Parathyroid adenoma (tissue), 2 donors: ENCODE results near the gene HNRNPC.
"Not testable (repeated sequence)": the region's sequence is repeated elsewhere in the genome, so short reads cannot be mapped to it uniquely, and the experiment has no call there.

Experiments
- H2AFZ ChIP-seq: fragments of 300-600 bp; sonication (generic); one replicate; pipeline ENCODE4 v1.7.0; 2017; ENCODE audit warnings: antibody characterized with exemption, mild to moderate bottlenecking
- H3K27ac ChIP-seq: fragments of 300-600 bp; sonication (generic); one replicate; pipeline ENCODE4 v1.7.0; 2017
- H3K27me3 ChIP-seq: fragments of 300-600 bp; sonication (generic); one replicate; pipeline ENCODE4 v1.7.0; 2017; ENCODE audit warnings: low read length; ENCODE audit not compliant: control insufficient read depth, insufficient read depth
- H3K36me3 ChIP-seq: fragments of 300-600 bp; sonication (generic); one replicate; pipeline ENCODE4 v1.7.0; 2017; ENCODE audit warnings: low read length; ENCODE audit not compliant: control insufficient read depth, insufficient read depth
- H3K4me1 ChIP-seq: fragments of 300-600 bp; sonication (generic); one replicate; pipeline ENCODE4 v1.7.0; 2017; ENCODE audit warnings: control low read depth
- H3K4me2 ChIP-seq: fragments of 300-600 bp; sonication (generic); one replicate; pipeline ENCODE4 v1.7.0; 2017; ENCODE audit warnings: low read length
- H3K4me3 ChIP-seq: fragments of 300-600 bp; sonication (generic); one replicate; pipeline ENCODE4 v1.7.0; 2017; ENCODE audit warnings: low read depth, low read length
- H3K79me2 ChIP-seq: fragments of 300-600 bp; sonication (generic); one replicate; pipeline ENCODE4 v1.7.0; 2017; ENCODE audit warnings: control low read depth
- H3K9ac ChIP-seq: fragments of 300-600 bp; sonication (generic); one replicate; pipeline ENCODE4 v1.7.0; 2017; ENCODE audit warnings: mild to moderate bottlenecking
- H3K9me3 ChIP-seq: fragments of 300-600 bp; sonication (generic); one replicate; pipeline ENCODE4 v1.7.0; 2017; ENCODE audit warnings: low read length; ENCODE audit not compliant: control insufficient read depth
- TF ChIP-seq, protein P1 (sequence below): fragments of 300-600 bp; sonication (generic); IDR thresholded peaks from one replicate; pipeline ENCODE4 v1.7.0; 2017; ENCODE audit warnings: antibody characterized with exemption, mild to moderate bottlenecking
- donor health status: primary hyperparathyroidism.

The HNRNPC gene

DNA sequence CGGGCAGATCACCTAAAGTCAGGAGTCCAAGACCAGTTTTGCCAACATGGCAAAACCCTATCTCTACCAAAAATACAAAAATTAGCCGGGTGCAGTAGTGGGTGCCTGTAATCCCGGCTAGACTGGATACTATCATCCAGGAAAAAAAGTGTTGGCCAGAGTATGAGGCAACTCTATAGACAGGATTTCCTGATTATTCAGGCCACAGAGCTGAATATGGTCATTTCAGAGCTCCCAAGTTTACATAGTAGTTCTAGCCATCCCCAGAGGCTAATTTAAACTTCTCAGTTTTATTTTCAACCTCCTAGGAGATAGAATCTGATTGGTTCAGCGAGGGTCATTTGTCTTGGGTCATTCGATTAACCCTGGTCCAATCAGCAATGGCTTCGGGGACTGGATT, 17.9 kb upstream of the HNRNPC start:
- H3K79me2 ChIP-seq = no peaks in the 10 kb centered on the region
- H2AFZ ChIP-seq = no peak overlapping the region
- TF ChIP-seq, protein P1, sequence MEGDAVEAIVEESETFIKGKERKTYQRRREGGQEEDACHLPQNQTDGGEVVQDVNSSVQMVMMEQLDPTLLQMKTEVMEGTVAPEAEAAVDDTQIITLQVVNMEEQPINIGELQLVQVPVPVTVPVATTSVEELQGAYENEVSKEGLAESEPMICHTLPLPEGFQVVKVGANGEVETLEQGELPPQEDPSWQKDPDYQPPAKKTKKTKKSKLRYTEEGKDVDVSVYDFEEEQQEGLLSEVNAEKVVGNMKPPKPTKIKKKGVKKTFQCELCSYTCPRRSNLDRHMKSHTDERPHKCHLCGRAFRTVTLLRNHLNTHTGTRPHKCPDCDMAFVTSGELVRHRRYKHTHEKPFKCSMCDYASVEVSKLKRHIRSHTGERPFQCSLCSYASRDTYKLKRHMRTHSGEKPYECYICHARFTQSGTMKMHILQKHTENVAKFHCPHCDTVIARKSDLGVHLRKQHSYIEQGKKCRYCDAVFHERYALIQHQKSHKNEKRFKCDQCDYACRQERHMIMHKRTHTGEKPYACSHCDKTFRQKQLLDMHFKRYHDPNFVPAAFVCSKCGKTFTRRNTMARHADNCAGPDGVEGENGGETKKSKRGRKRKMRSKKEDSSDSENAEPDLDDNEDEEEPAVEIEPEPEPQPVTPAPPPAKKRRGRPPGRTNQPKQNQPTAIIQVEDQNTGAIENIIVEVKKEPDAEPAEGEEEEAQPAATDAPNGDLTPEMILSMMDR = no peak
- no peak overlapping the region for H3K9ac ChIP-seq
- H3K4me1 ChIP-seq = no peaks in the 10 kb centered on the region
- H3K27me3 ChIP-seq = no peaks in the 10 kb centered on the region
- no peak overlapping the region for H3K27ac ChIP-seq
- no peaks in the 10 kb centered on the region for H3K36me3 ChIP-seq
- no peaks in the 10 kb centered on the region for H3K9me3 ChIP-seq
- no peak overlapping the region for H3K4me3 ChIP-seq
- H3K4me2 ChIP-seq = no peak overlapping the region

DNA sequence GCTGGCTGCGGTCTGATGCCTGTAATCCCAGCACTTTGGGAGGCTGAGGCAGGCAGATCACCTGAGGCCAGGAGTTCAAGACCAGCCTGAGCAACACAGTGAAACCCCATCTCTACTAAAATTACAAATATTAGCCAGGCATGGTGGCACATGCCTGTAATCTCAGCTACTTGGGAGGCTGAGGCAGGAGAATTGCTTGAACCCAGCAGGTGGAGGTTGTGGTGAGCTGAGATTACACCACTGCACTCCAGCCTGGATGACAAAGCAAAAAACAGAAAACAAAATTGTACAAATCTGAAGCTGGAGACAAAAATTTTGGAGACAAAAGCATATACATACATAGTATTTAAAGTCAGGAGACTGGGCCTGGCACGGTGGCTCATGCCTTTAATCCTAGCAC, 17.3 kb upstream of the HNRNPC start:
- not testable (repeated sequence) for H3K9me3 ChIP-seq, H3K36me3 ChIP-seq, H3K27me3 ChIP-seq

DNA sequence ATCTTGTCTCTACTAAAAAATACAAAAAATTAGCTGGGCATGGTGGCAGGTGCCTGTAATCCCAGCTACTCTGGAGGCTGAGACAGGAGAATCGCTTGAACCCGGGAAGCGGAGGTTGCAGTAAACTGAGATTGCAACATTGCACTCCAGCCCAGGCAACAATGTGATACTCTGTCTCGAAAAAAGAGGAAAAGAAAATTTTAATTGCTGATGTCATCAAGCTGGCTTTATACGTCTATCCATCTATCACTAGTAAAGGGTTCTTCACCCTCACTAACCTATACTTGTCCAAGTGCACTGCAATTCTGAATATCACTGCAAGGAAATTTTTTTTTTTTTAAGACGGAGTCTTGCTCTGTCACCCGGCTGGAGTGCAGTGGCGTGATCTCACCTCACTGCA, 12.7 kb upstream of the HNRNPC start:
- not testable (repeated sequence) for H3K27ac ChIP-seq, H3K4me3 ChIP-seq, H3K9me3 ChIP-seq, H3K9ac ChIP-seq, H2AFZ ChIP-seq, H3K79me2 ChIP-seq, H3K4me2 ChIP-seq, H3K4me1 ChIP-seq, H3K27me3 ChIP-seq, H3K36me3 ChIP-seq

More for the DNA sequence above, 17.3 kb upstream of the HNRNPC start:
- H3K4me3 ChIP-seq, H3K79me2 ChIP-seq, H3K4me1 ChIP-seq, H2AFZ ChIP-seq, H3K4me2 ChIP-seq, H3K9ac ChIP-seq, H3K27ac ChIP-seq: not testable (repeated sequence)

DNA sequence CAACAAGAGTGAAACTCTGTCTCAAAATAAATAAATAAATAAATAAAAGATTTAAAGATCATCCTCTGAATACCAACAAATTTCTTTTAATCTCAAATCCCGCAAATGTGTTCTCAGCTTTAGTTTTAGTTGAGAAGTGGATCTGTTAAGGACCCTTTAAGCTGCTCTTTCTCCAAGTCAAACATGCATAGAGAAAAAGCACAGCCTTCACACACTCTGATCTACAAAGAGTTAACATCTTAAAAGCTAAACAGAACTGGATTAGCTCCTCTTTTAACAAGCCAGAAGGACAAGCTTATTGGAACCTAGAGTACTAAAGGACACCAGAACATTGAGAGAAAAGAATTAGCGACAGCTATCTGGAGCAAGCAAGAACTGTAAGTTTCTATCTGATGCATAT, 10.5 kb upstream of the HNRNPC start, which contains the start of gene RPGRIP1:
Gene RPGRIP1, plus strand, starts transcription at position 301 of the 400 bp plus-strand sequence. CDS start 7,894 bp downstream, outside the sequence.
- H3K79me2 ChIP-seq = no peaks in the 10 kb centered on the region
- H3K9me3 ChIP-seq = no peaks in the 10 kb centered on the region
- TF ChIP-seq, protein P1 = no peak
- no peak within 1 kb of the TSS for H3K27ac ChIP-seq
- no peak within 1 kb of the TSS for H2AFZ ChIP-seq
- no peak within 1 kb of the TSS for H3K9ac ChIP-seq
- H3K4me3 ChIP-seq = no peak within 1 kb of the TSS
- no peaks in the 10 kb centered on the region for H3K27me3 ChIP-seq
- H3K36me3 ChIP-seq = no peaks in the 10 kb centered on the region
- H3K4me1 ChIP-seq = no peaks in the 10 kb centered on the region
- H3K4me2 ChIP-seq = no peak within 1 kb of the TSS

DNA sequence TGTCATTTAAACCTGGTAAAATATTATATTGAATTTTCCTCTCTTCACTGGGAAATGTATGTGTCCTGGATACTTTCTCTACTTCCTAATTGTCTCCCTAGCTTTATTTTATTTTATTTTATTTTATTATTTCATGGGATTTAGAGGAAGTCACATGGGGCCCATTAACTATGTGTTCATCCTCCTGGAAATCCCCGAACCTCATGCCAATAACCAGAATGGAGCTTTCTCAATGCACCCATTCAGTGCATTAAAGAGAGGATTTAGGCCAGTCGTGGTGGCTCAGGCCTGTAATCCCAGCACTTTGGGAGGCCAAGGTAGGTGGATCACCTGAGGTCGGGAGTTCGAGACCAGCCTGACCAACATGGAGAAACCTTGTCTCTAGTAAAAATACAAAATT, 9.4 kb upstream of the HNRNPC start:
- H3K4me1 ChIP-seq = no peaks in the 10 kb centered on the region
- no peaks in the 10 kb centered on the region for H3K9me3 ChIP-seq
- no peak overlapping the region for H3K9ac ChIP-seq
- no peak overlapping the region for H3K4me2 ChIP-seq
- TF ChIP-seq, protein P1 = no peak
- H3K27ac ChIP-seq = no peak overlapping the region
- no peaks in the 10 kb centered on the region for H3K27me3 ChIP-seq
- no peaks in the 10 kb centered on the region for H3K79me2 ChIP-seq
- H2AFZ ChIP-seq = no peak overlapping the region
- H3K36me3 ChIP-seq = no peaks in the 10 kb centered on the region
- no peak overlapping the region for H3K4me3 ChIP-seq

DNA sequence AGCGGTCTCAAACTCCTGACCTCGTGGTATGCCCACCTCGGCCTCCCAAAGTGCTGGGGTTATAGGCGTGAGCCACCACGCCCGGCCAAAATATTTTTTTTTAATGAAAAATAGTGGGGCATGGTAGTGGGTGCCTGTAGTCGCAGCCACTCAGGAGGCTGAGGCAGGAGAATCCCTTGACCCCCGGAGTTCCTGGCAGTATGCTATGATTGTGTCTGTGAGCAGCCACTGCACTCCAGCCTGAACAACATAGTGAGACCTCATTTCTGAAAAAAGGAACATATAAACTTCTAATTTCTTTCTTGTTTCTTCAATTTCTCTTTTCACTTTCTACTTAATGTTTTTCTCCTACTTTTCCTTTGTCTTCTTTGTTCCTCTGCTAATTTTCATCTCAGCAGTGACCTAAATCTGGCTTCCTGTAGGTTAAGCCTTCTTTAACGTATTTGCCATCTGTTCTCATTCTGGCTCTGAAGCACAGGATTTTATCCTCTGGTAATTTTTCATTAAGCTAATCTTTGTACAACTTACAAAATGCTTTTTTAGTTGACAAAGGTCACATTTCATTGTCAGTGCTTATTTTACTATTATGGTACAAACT, 6.1 kb upstream of the HNRNPC start:
- Histone ChIP-seq H3K9me3 (no peaks in the 10 kb centered on the region), H3K36me3 (no peaks in the 10 kb centered on the region), H3K4me3 (no peak overlapping the region), H3K4me2 (no peak overlapping the region), H3K27ac (no peak overlapping the region), H3K27me3 (no peaks in the 10 kb centered on the region), H3K79me2 (no peaks in the 10 kb centered on the region), H2AFZ (peak overlapping the region; percentile 47), H3K9ac (no peak overlapping the region), H3K4me1 (no peaks in the 10 kb centered on the region)
- TF ChIP-seq, protein P1 = no peak

DNA sequence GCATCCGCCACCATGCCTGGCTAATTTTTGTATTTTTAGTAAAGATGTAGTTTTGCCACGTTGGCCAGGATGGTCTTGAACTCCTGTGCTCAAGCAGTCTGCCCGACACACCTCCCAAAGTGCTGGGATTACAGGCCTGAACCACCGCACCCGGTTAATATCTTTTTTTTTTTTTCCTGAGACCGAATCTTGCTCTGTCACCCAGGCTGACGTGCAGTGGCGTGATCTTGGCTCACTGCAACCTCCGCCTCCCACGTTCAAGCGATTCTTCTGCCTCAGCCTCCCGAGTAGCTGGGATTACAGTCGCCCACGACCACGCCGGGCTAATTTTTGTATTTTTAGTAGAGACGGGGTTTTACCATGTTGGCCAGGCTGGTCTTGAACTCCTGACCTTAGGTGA, 3.4 kb upstream of the HNRNPC start:
- not testable (repeated sequence) for H3K4me2 ChIP-seq, H2AFZ ChIP-seq, H3K27me3 ChIP-seq, H3K9ac ChIP-seq, H3K36me3 ChIP-seq, H3K9me3 ChIP-seq, H3K27ac ChIP-seq, H3K4me3 ChIP-seq, H3K4me1 ChIP-seq
- peaks cover 14% of the 10 kb centered on the region for H3K79me2 ChIP-seq
